ENCODE results near the gene CCDC126. TPM values are rescaled to one million over a fixed set of nuclear protein-coding genes. Genes with fewer than 3 reads are reported as not detected.
A peak's percentile ranks its signal among the peaks of the same experiment; 100 is the strongest.

CCDC126 gene
- total RNA-seq, 1 donor: 12.3 TPM

DNA sequence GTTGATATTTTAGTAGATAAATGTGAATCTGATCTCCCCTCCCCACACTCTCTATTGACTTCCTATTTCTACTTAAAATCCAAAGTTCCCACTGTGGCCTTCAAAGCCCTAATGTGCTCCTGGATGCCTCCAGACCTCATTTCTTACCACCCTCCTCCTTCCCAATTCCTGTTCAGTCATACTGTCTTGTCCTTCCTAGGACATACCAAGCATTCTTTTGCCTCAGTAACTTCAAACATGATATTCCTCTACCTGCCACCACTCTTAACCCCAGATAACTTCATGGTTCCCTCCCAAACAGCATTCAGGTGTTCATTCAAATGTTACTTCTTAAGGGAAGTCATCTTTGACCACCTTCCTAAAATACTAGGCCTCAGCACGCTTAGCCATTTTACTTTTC is 48.6 kb downstream of the CCDC126 start:
- TF ChIP-seq, protein P1, sequence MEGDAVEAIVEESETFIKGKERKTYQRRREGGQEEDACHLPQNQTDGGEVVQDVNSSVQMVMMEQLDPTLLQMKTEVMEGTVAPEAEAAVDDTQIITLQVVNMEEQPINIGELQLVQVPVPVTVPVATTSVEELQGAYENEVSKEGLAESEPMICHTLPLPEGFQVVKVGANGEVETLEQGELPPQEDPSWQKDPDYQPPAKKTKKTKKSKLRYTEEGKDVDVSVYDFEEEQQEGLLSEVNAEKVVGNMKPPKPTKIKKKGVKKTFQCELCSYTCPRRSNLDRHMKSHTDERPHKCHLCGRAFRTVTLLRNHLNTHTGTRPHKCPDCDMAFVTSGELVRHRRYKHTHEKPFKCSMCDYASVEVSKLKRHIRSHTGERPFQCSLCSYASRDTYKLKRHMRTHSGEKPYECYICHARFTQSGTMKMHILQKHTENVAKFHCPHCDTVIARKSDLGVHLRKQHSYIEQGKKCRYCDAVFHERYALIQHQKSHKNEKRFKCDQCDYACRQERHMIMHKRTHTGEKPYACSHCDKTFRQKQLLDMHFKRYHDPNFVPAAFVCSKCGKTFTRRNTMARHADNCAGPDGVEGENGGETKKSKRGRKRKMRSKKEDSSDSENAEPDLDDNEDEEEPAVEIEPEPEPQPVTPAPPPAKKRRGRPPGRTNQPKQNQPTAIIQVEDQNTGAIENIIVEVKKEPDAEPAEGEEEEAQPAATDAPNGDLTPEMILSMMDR (IDR thresholded peaks at IDR 0.05; ENCODE audit: extremely low read depth, low read depth, low read length): no peak
- Histone ChIP-seq H4K20me1 (ENCODE audit: insufficient read depth, low read length) (no peaks in the 10 kb centered on the region), H3K4me1 (ENCODE audit: insufficient read depth, low read length) (no peaks in the 10 kb centered on the region), H3K4me2 (ENCODE audit: insufficient read depth, low read length) (no peak overlapping the region), H3K9me3 (ENCODE audit: low read depth, low read length) (no peaks in the 10 kb centered on the region), H3K4me3 (ENCODE audit: insufficient read depth, low read length) (no peak overlapping the region), H2AFZ (ENCODE audit: low read length) (no peak overlapping the region), H3K79me2 (ENCODE audit: insufficient read depth, low read length) (no peaks in the 10 kb centered on the region), H3K36me3 (ENCODE audit: insufficient read depth, low read length) (no peaks in the 10 kb centered on the region), H3K27me3 (ENCODE audit: insufficient read depth, low read length) (no peaks in the 10 kb centered on the region), H3K27ac (ENCODE audit: low read depth, low read length) (no peak overlapping the region)
- DNase-seq (ENCODE audit: insufficient read length, low spot score, missing footprints): no peak

DNA sequence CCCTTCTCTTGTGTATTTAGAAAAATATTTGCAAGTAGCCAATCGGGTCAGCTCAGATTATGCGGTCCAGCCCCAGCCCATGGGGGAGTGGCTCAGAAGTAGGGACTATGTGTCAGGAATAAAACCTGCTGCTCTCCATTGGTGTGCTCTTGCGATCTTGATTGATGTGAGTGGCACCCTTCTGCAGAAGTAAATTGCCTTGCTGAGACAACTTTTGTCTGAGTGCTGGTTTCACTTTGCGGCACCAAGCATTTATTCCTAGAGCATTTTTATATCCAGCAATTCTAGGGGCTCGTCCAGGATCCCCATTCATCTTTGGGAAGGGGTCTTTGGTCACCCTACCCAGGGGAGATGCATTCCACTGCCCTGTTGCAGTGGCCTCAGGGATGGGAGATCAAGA is 56.8 kb downstream of the CCDC126 start:
- DNase-seq (ENCODE audit: insufficient read length, low spot score, missing footprints): peak; percentile 6
- no peaks in the 10 kb centered on the region for H4K20me1 ChIP-seq (ENCODE audit: insufficient read depth, low read length)
- no peaks in the 10 kb centered on the region for H3K4me1 ChIP-seq (ENCODE audit: insufficient read depth, low read length)
- no peaks in the 10 kb centered on the region for H3K27me3 ChIP-seq (ENCODE audit: insufficient read depth, low read length)
- no peak overlapping the region for H3K27ac ChIP-seq (ENCODE audit: low read depth, low read length)
- no peak overlapping the region for H2AFZ ChIP-seq (ENCODE audit: low read length)
- TF ChIP-seq, protein P1 (IDR thresholded peaks at IDR 0.05; ENCODE audit: extremely low read depth, low read depth, low read length): no peak
- H3K79me2 ChIP-seq (ENCODE audit: insufficient read depth, low read length): no peaks in the 10 kb centered on the region
- no peak overlapping the region for H3K4me2 ChIP-seq (ENCODE audit: insufficient read depth, low read length)
- H3K4me3 ChIP-seq (ENCODE audit: insufficient read depth, low read length): no peak overlapping the region
- peaks cover 5% of the 10 kb centered on the region for H3K9me3 ChIP-seq (ENCODE audit: low read depth, low read length)
- no peaks in the 10 kb centered on the region for H3K36me3 ChIP-seq (ENCODE audit: insufficient read depth, low read length)

DNA sequence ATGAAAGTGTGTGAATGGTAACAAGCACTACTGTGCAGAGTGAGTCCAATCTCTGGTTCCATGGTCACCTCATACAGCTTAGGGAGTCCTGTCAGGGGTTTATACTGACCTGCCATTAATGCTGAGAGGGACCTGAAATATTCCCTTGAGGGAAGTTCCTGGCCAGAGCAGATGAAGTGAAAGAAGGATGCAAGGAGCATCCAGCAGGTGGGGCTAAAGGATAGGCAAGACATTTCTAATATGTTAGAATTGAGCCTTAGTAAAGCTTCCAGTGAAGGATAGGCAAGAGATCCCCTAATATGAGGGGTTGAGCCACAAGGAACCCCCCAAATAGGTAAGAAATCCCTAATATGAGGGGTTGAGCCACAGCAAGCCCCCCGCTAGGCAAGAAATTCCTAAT is 57.3 kb downstream of the CCDC126 start:
- Histone ChIP-seq H2AFZ (ENCODE audit: low read length) (no peak overlapping the region), H3K79me2 (ENCODE audit: insufficient read depth, low read length) (no peaks in the 10 kb centered on the region), H3K36me3 (ENCODE audit: insufficient read depth, low read length) (no peaks in the 10 kb centered on the region), H3K4me3 (ENCODE audit: insufficient read depth, low read length) (no peak overlapping the region), H3K27ac (ENCODE audit: low read depth, low read length) (no peak overlapping the region), H3K4me1 (ENCODE audit: insufficient read depth, low read length) (no peaks in the 10 kb centered on the region), H3K4me2 (ENCODE audit: insufficient read depth, low read length) (no peak overlapping the region), H4K20me1 (ENCODE audit: insufficient read depth, low read length) (no peaks in the 10 kb centered on the region), H3K27me3 (ENCODE audit: insufficient read depth, low read length) (no peaks in the 10 kb centered on the region), H3K9me3 (ENCODE audit: low read depth, low read length) (peaks cover 5% of the 10 kb centered on the region)
- no peak for DNase-seq (ENCODE audit: insufficient read length, low spot score, missing footprints)
- TF ChIP-seq, protein P1 (IDR thresholded peaks at IDR 0.05; ENCODE audit: extremely low read depth, low read depth, low read length): peak; percentile 42

DNA sequence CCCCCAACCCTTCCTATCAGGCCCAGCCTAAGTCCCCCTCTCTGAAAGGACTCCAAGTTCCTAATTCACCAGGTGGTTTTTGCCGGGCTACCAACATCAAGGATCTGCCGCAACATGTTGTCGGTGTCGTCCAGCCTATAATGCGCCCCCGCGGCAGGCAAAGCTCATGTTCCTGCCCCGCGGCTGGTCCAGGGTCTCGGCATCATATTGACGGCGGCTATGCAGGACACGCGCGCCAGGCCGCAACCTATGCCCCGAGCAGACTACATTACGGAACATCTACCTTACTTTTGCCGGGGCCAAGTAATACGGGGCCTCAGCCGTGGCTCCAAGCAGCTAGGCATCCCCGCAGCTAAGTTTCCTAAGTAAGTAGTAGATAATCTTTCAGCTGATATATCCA is 58.3 kb downstream of the CCDC126 start:
- Histone ChIP-seq H4K20me1 (ENCODE audit: insufficient read depth, low read length) (no peaks in the 10 kb centered on the region), H3K27me3 (ENCODE audit: insufficient read depth, low read length) (no peaks in the 10 kb centered on the region), H3K4me1 (ENCODE audit: insufficient read depth, low read length) (no peaks in the 10 kb centered on the region), H3K4me3 (ENCODE audit: insufficient read depth, low read length) (no peak overlapping the region), H3K9me3 (ENCODE audit: low read depth, low read length) (peaks cover 5% of the 10 kb centered on the region), H2AFZ (ENCODE audit: low read length) (no peak overlapping the region), H3K4me2 (ENCODE audit: insufficient read depth, low read length) (no peak overlapping the region), H3K79me2 (ENCODE audit: insufficient read depth, low read length) (no peaks in the 10 kb centered on the region), H3K36me3 (ENCODE audit: insufficient read depth, low read length) (no peaks in the 10 kb centered on the region), H3K27ac (ENCODE audit: low read depth, low read length) (no peak overlapping the region)
- TF ChIP-seq, protein P1 (IDR thresholded peaks at IDR 0.05; ENCODE audit: extremely low read depth, low read depth, low read length): no peak
- no peak for DNase-seq (ENCODE audit: insufficient read length, low spot score, missing footprints)
